Measurements from ENCODE around the gene CCDC149.

The CCDC149 gene

GRCh38 chr4:24765376-24765988, 147.4 kb downstream of the CCDC149 start:
- no peaks in the 10 kb centered on the region for H3K4me1 ChIP-seq (ENCODE audit: insufficient read depth, low read length)
- no peak overlapping the region for H3K4me2 ChIP-seq (ENCODE audit: insufficient read depth, low read length)
- H3K27ac ChIP-seq (ENCODE audit: low read length), result no peak overlapping the region
- no peaks in the 10 kb centered on the region for H3K36me3 ChIP-seq (ENCODE audit: insufficient read depth, low read length)
- H3K9ac ChIP-seq (ENCODE audit: low read depth, low read length), result no peak overlapping the region
- DNase-seq (no peak), ATAC-seq (ENCODE audit: insufficient read depth, low read depth) (no peak)
- H3K79me2 ChIP-seq (ENCODE audit: insufficient read depth, low read length), result no peaks in the 10 kb centered on the region
- H3K4me3 ChIP-seq (ENCODE audit: low read depth in 1 of 2, low read length in 2 of 2), result no peak overlapping the region
- H4K20me1 ChIP-seq (ENCODE audit: insufficient read depth, low read length), result no peaks in the 10 kb centered on the region
- TF ChIP-seq, protein P1, sequence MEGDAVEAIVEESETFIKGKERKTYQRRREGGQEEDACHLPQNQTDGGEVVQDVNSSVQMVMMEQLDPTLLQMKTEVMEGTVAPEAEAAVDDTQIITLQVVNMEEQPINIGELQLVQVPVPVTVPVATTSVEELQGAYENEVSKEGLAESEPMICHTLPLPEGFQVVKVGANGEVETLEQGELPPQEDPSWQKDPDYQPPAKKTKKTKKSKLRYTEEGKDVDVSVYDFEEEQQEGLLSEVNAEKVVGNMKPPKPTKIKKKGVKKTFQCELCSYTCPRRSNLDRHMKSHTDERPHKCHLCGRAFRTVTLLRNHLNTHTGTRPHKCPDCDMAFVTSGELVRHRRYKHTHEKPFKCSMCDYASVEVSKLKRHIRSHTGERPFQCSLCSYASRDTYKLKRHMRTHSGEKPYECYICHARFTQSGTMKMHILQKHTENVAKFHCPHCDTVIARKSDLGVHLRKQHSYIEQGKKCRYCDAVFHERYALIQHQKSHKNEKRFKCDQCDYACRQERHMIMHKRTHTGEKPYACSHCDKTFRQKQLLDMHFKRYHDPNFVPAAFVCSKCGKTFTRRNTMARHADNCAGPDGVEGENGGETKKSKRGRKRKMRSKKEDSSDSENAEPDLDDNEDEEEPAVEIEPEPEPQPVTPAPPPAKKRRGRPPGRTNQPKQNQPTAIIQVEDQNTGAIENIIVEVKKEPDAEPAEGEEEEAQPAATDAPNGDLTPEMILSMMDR (IDR thresholded peaks at IDR 0.05; ENCODE audit: borderline replicate concordance, extremely low read depth, low read length, poor library complexity, severe bottlenecking), result no peak
- no peak for TF ChIP-seq EZH2 (IDR thresholded peaks at IDR 0.05; ENCODE audit: borderline replicate concordance, low read depth, low read length, severe bottlenecking)
- H3K9me3 ChIP-seq (ENCODE audit: insufficient read depth, low read length, severe bottlenecking), result no peaks in the 10 kb centered on the region
- no peak overlapping the region for H2AFZ ChIP-seq (ENCODE audit: low read depth, low read length)
- H3K27me3 ChIP-seq (ENCODE audit: insufficient read depth, low read length, poor library complexity), result no peaks in the 10 kb centered on the region

GRCh38 chr4:24764345-24764744, 148.5 kb downstream of the CCDC149 start:
- Histone ChIP-seq H2AFZ (ENCODE audit: low read depth, low read length) (no peak overlapping the region), H3K27ac (ENCODE audit: low read length) (no peak overlapping the region), H3K9me3 (ENCODE audit: insufficient read depth, low read length, severe bottlenecking) (no peaks in the 10 kb centered on the region), H3K4me2 (ENCODE audit: insufficient read depth, low read length) (no peak overlapping the region), H3K9ac (ENCODE audit: low read depth, low read length) (no peak overlapping the region), H4K20me1 (ENCODE audit: insufficient read depth, low read length) (no peaks in the 10 kb centered on the region), H3K79me2 (ENCODE audit: insufficient read depth, low read length) (no peaks in the 10 kb centered on the region), H3K4me1 (ENCODE audit: insufficient read depth, low read length) (no peaks in the 10 kb centered on the region), H3K4me3 (ENCODE audit: low read depth in 1 of 2, low read length in 2 of 2) (no peak overlapping the region), H3K27me3 (ENCODE audit: insufficient read depth, low read length, poor library complexity) (no peaks in the 10 kb centered on the region), H3K36me3 (ENCODE audit: insufficient read depth, low read length) (no peaks in the 10 kb centered on the region)
- no peak for ATAC-seq (ENCODE audit: insufficient read depth, low read depth)
- no peak for DNase-seq
- TF ChIP-seq, protein P1 (IDR thresholded peaks at IDR 0.05; ENCODE audit: borderline replicate concordance, extremely low read depth, low read length, poor library complexity, severe bottlenecking), result no peak
- TF ChIP-seq EZH2 (IDR thresholded peaks at IDR 0.05; ENCODE audit: borderline replicate concordance, low read depth, low read length, severe bottlenecking), result no peak

- no peak overlapping the region for H3K9ac ChIP-seq (ENCODE audit: low read depth, low read length)
- H3K27me3 ChIP-seq (ENCODE audit: insufficient read depth, low read length, poor library complexity), result no peaks in the 10 kb centered on the region
- H3K4me2 ChIP-seq (ENCODE audit: insufficient read depth, low read length), result no peak overlapping the region
- no peak overlapping the region for H3K4me3 ChIP-seq (ENCODE audit: low read depth in 1 of 2, low read length in 2 of 2)
- TF ChIP-seq EZH2 (IDR thresholded peaks at IDR 0.05; ENCODE audit: borderline replicate concordance, low read depth, low read length, severe bottlenecking), result no peak
- TF ChIP-seq, protein P1 (IDR thresholded peaks at IDR 0.05; ENCODE audit: borderline replicate concordance, extremely low read depth, low read length, poor library complexity, severe bottlenecking), result no peak
- H3K36me3 ChIP-seq (ENCODE audit: insufficient read depth, low read length), result no peaks in the 10 kb centered on the region
- ATAC-seq (ENCODE audit: insufficient read depth, low read depth), result no peak
- H3K79me2 ChIP-seq (ENCODE audit: insufficient read depth, low read length), result no peaks in the 10 kb centered on the region
- no peaks in the 10 kb centered on the region for H3K9me3 ChIP-seq (ENCODE audit: insufficient read depth, low read length, severe bottlenecking)
- no peak overlapping the region for H3K27ac ChIP-seq (ENCODE audit: low read length)
- no peak for DNase-seq
- H4K20me1 ChIP-seq (ENCODE audit: insufficient read depth, low read length), result no peaks in the 10 kb centered on the region
- no peaks in the 10 kb centered on the region for H3K4me1 ChIP-seq (ENCODE audit: insufficient read depth, low read length)
- H2AFZ ChIP-seq (ENCODE audit: low read depth, low read length), result no peak overlapping the region
Measured at GRCh38 chr4:24763631-24764297, 149.1 kb downstream of the CCDC149 start.

Measured in DND-41 (cell line).